Activated CD4-positive, CD25-positive, alpha-beta regulatory T cell treated with anti-CD3 and anti-CD28 coated beads, Interleukin-2, amount 50 U/mL, for 24 hours (primary cell): Measurements from ENCODE around the gene IMMP2L.

Experiments used
- ATAC-seq, 2 donors: fragments of 150-1000 bp; cut with Tn5 transposase; one replicate each; pipeline ENCODE4 v1.10.0; 2021; ENCODE audit warnings: mild to moderate bottlenecking in 1 of 2, moderate library complexity in 1 of 2

Gene IMMP2L

GRCh38 chr7:111018447-111018846 is 543.8 kb downstream of the IMMP2L start:
- no peak for ATAC-seq

- no peak for ATAC-seq
These were observed 548.2 kb downstream of the IMMP2L start for GRCh38 chr7:111014079-111014478.

- peak; percentile 84 to 85 for ATAC-seq
These were observed 549.3 kb downstream of the IMMP2L start for GRCh38 chr7:111012799-111013675.

GRCh38 chr7:111012149-111012548 is 550.1 kb downstream of the IMMP2L start:
- no peak for ATAC-seq

GRCh38 chr7:111011520-111011919 is 550.8 kb downstream of the IMMP2L start:
- peak; percentile 63 to 67 for ATAC-seq

GRCh38 chr7:111010798-111011197 is 551.5 kb downstream of the IMMP2L start:
- ATAC-seq = no peak

- no peak for ATAC-seq
These were observed 552.7 kb downstream of the IMMP2L start for GRCh38 chr7:111009526-111010040.

- ATAC-seq = no peak
These were observed 555.6 kb downstream of the IMMP2L start for GRCh38 chr7:111006691-111007090.

- peak; percentile 18 to 51 for ATAC-seq
These were observed 556.3 kb downstream of the IMMP2L start for GRCh38 chr7:111006040-111006439.

- no peak for ATAC-seq
These were observed 556.8 kb downstream of the IMMP2L start for GRCh38 chr7:111005445-111005844.

GRCh38 chr7:111004310-111004901 is 557.9 kb downstream of the IMMP2L start:
- ATAC-seq = no peak

- peak; percentile 23 to 24 for ATAC-seq
These were observed 558.4 kb downstream of the IMMP2L start for GRCh38 chr7:111003883-111004282.

GRCh38 chr7:110994028-110994967 is 568.0 kb downstream of the IMMP2L start:
- ATAC-seq = peak; percentile 70 to 79

- ATAC-seq = no peak
These were observed 573.3 kb downstream of the IMMP2L start for GRCh38 chr7:110988890-110989501.

GRCh38 chr7:110988348-110988747 is 573.9 kb downstream of the IMMP2L start:
- ATAC-seq = no peak

GRCh38 chr7:110987127-110987693 is 575.1 kb downstream of the IMMP2L start:
- ATAC-seq = no peak

- peak; percentile 55 to 63 for ATAC-seq
These were observed 578.4 kb downstream of the IMMP2L start for GRCh38 chr7:110983822-110984456.

- ATAC-seq = peak; percentile 88 to 90
These were observed 585.1 kb downstream of the IMMP2L start for GRCh38 chr7:110977127-110977737.

GRCh38 chr7:110975486-110975885 is 586.8 kb downstream of the IMMP2L start:
- no peak for ATAC-seq

- ATAC-seq = no peak
These were observed 587.9 kb downstream of the IMMP2L start for GRCh38 chr7:110974441-110974840.
